Keratinocyte (primary cell): ENCODE results near the gene SELENOP. TPM values are rescaled to one million over a fixed set of nuclear protein-coding genes. Genes with fewer than 3 reads are reported as not detected.
"Not testable (repeated sequence)": the region's sequence is repeated elsewhere in the genome, so short reads cannot be mapped to it uniquely, and the experiment has no call there.

Experiments used
- DNase-seq: peaks from one replicate; pipeline ENCODE4 v3.0.0-alpha.2; 2011; ENCODE audit warnings: low read depth, missing footprints, low spot score
- FAIRE-seq: peaks from 2 replicates; lab custom pipeline; 2011; peaks lifted over from hg19 to GRCh38; lab: Jason Lieb, UNC
- H2AFZ ChIP-seq: 2 replicates; pipeline ENCODE4 v1.6.0; 2012; ENCODE audit warnings: low read length, control low read depth, inconsistent platforms; ENCODE audit not compliant: control insufficient read depth
- H3K27ac ChIP-seq: 2 replicates; pipeline ENCODE4 v1.5.1; 2011; ENCODE audit warnings: low read length; ENCODE audit not compliant: control insufficient read depth, insufficient read depth
- H3K27me3 ChIP-seq: 3 replicates; pipeline ENCODE4 v1.6.0; 2011; ENCODE audit warnings: low read length; ENCODE audit not compliant: control insufficient read depth, insufficient read depth; ENCODE audit errors: extremely low read depth
- H3K36me3 ChIP-seq, 2 experiments: 2 replicates in 1 of 2; 3 replicates in 1 of 2; pipeline ENCODE4 v1.5.1; 2011; ENCODE audit warnings: low read length in 2 of 2, mild to moderate bottlenecking in 1 of 2; ENCODE audit not compliant: control insufficient read depth in 2 of 2, insufficient read depth in 2 of 2; ENCODE audit errors: extremely low read depth in 1 of 2
- H3K4me1 ChIP-seq: 3 replicates; pipeline ENCODE4 v1.5.1; 2011; ENCODE audit warnings: low read length; ENCODE audit not compliant: control insufficient read depth, insufficient read depth; ENCODE audit errors: extremely low read depth
- H3K4me2 ChIP-seq: 3 replicates; pipeline ENCODE4 v1.6.0; 2011; ENCODE audit warnings: low read depth, low read length; ENCODE audit not compliant: control insufficient read depth, insufficient read depth; ENCODE audit errors: extremely low read depth
- H3K4me3 ChIP-seq, 3 experiments: fragments of 200-600 bp in 1 of 3; sonication (generic) in 1 of 3; 2 replicates in 2 of 3; 3 replicates in 1 of 3; pipeline ENCODE4 v1.5.1; 2011 to 2016; ENCODE audit warnings: low read length in 3 of 3, mild to moderate bottlenecking in 3 of 3, control low read depth in 2 of 3, inconsistent platforms in 1 of 3, low read depth in 1 of 3, mixed read lengths in 1 of 3, mixed run types in 1 of 3, moderate library complexity in 1 of 3; ENCODE audit not compliant: control insufficient read depth in 2 of 3, insufficient read depth in 2 of 3; ENCODE audit errors: extremely low read depth in 1 of 3
- H3K79me2 ChIP-seq: 2 replicates; pipeline ENCODE4 v1.6.0; 2012; ENCODE audit warnings: low read length; ENCODE audit not compliant: control insufficient read depth, insufficient read depth
- H3K9ac ChIP-seq: 3 replicates; pipeline ENCODE4 v1.6.0; 2011; ENCODE audit warnings: low read length; ENCODE audit not compliant: control insufficient read depth, insufficient read depth; ENCODE audit errors: extremely low read depth
- H3K9me1 ChIP-seq: 3 replicates; pipeline ENCODE4 v1.6.0; 2011; ENCODE audit warnings: low read length; ENCODE audit not compliant: control insufficient read depth, insufficient read depth; ENCODE audit errors: extremely low read depth
- H3K9me3 ChIP-seq: 2 replicates; pipeline ENCODE4 v1.5.1; 2012; ENCODE audit warnings: low read depth, low read length; ENCODE audit not compliant: control insufficient read depth
- H4K20me1 ChIP-seq: 3 replicates; pipeline ENCODE4 v1.6.0; 2011; ENCODE audit warnings: low read length; ENCODE audit not compliant: control insufficient read depth, insufficient read depth; ENCODE audit errors: extremely low read depth
- EZH2 ChIP-seq: IDR thresholded peaks from one replicate; pipeline ENCODE4 v1.6.1; 2012; ENCODE audit warnings: inconsistent platforms, mild to moderate bottlenecking, low read length, moderate library complexity
- dilution Hi-C: fragments of 300-500 bp; cut with MboI; formaldehyde crosslinking; loops from one replicate; pipeline ENCODE4 v1.7.0; 2020; ENCODE audit warnings: low sequenced_read_pairs; ENCODE audit not compliant: extremely low pct_ligation_motif_present
- polyA plus RNA-seq, 5 experiments: library from polyadenylated mRNA; depleted of rRNA in 3 of 5; stranded (reverse) in 3 of 5; stranded (forward) in 1 of 5; unstranded in 1 of 5; fragments of >200 nt; gene quantifications; 1 replicate in 1 of 5; 2 replicates in 3 of 5; 3 replicates in 1 of 5; pipeline versions ENCODE4 v1.2.1 to v1.2.3, GENCODE V29; 2011 to 2012; ENCODE audit warnings: missing spikeins in 2 of 5, low read depth in 1 of 5, low replicate concordance in 1 of 5
- TF ChIP-seq, protein P1 (sequence below), 3 experiments: IDR thresholded peaks in 1 of 3; conservative IDR thresholded peaks in 1 of 3; optimal IDR thresholded peaks in 1 of 3; 2 replicates in 2 of 3; 3 replicates in 1 of 3; pipeline versions ENCODE3 to v1.5.1; 2011; ENCODE audit warnings: low read length in 3 of 3, mild to moderate bottlenecking in 3 of 3, moderate library complexity in 2 of 3, control low read depth in 1 of 3, inconsistent platforms in 1 of 3; ENCODE audit not compliant: insufficient read depth in 2 of 3; ENCODE audit errors: extremely low read depth in 1 of 3

The SELENOP gene
- polyA plus RNA-seq, 1 donor (not counting 4 experiments of a cell fraction or from before 2014, with no cell fraction given): 10.4 TPM

DNA sequence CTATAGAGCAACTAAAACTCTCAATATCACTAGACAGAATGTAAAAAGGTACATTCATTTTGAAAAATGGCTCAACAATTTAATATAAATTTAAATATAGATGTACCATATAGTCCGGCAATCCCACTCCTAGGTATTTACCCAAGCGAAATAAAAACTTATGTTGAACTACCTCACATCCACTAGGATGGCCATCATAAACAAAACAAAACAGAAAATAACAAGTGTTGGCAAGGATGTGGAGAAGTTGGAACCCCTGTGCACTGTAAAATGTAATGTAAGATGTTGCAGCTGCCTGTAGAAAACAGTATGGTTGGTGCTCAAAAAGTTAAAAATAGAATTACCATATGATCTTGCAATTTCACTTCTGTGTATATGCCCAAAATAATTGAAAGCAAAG, 36.9 kb upstream of the SELENOP start:
- no peaks in the 10 kb centered on the region for H4K20me1 ChIP-seq
- no peaks in the 10 kb centered on the region for H3K9me3 ChIP-seq
- H3K27ac ChIP-seq: no peak overlapping the region
- DNase-seq: no peak
- no peaks in the 10 kb centered on the region for H3K79me2 ChIP-seq
- TF ChIP-seq EZH2: no peak
- H3K36me3 ChIP-seq: no peaks in the 10 kb centered on the region
- H3K4me2 ChIP-seq: no peak overlapping the region
- H2AFZ ChIP-seq: no peak overlapping the region
- dilution Hi-C loops: no loop called here
- H3K4me3 ChIP-seq: no peak overlapping the region
- H3K9me1 ChIP-seq: no peaks in the 10 kb centered on the region
- H3K9ac ChIP-seq: no peak overlapping the region
- H3K4me1 ChIP-seq: no peaks in the 10 kb centered on the region
- no peak for FAIRE-seq
- no peaks in the 10 kb centered on the region for H3K27me3 ChIP-seq

DNA sequence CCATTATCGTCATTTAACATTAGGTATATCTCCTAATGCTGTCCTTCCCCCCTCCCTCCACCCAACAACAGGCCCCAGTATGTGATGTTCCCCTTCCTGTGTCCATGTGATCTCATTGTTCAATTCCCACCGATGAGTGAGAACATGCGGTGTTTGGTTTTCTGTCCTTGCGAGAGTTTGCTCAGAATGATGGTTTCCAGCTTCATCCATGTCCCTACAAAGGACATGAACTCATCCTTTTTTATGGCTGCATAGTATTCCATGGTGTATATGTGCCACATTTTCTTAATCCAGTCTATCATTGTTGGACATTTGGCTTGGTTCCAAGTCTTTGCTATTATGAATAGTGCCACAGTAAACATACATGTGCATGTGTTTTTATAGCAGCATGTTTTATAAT, 32.7 kb upstream of the SELENOP start:
- H3K4me3 ChIP-seq, H3K27me3 ChIP-seq, H3K36me3 ChIP-seq, dilution Hi-C loops, H3K9me3 ChIP-seq, H3K9me1 ChIP-seq, H3K27ac ChIP-seq, FAIRE-seq, H3K4me1 ChIP-seq, DNase-seq, H3K4me2 ChIP-seq, H4K20me1 ChIP-seq, H2AFZ ChIP-seq, H3K9ac ChIP-seq, H3K79me2 ChIP-seq: not testable (repeated sequence)

DNA sequence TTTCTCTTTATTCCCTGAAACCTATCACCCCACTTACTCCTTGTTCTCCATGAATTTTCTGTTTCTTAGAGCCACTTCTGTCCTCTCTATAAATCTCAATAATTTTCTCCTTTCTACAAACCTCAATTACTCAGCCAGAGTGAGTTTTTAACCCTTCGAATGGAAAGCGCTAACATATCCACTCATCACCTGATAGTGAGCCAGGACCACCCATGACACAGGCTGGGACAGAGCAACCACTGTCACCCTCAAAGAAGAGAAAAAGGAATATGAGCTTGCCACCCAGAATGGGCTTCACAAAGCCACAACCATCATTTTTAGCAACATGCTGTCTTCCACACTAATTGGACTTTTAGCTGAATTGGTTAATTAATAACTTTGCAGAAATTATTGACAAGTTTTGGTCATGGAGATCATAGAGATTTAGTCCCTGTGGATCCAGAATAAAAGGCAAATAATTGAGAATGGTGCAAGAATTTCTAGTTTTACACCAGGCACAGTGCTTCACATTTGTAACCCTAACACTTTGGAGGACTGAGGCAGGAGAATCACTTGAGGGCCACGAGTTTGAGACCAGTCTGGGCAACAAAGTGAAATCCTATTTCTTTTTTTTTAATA, 32.1 kb upstream of the SELENOP start:
- no peak overlapping the region for H3K27ac ChIP-seq
- no peak overlapping the region for H2AFZ ChIP-seq
- H3K9me1 ChIP-seq: no peaks in the 10 kb centered on the region
- no peak overlapping the region for H3K9ac ChIP-seq
- FAIRE-seq (no peak), DNase-seq (no peak)
- TF ChIP-seq, protein P1, sequence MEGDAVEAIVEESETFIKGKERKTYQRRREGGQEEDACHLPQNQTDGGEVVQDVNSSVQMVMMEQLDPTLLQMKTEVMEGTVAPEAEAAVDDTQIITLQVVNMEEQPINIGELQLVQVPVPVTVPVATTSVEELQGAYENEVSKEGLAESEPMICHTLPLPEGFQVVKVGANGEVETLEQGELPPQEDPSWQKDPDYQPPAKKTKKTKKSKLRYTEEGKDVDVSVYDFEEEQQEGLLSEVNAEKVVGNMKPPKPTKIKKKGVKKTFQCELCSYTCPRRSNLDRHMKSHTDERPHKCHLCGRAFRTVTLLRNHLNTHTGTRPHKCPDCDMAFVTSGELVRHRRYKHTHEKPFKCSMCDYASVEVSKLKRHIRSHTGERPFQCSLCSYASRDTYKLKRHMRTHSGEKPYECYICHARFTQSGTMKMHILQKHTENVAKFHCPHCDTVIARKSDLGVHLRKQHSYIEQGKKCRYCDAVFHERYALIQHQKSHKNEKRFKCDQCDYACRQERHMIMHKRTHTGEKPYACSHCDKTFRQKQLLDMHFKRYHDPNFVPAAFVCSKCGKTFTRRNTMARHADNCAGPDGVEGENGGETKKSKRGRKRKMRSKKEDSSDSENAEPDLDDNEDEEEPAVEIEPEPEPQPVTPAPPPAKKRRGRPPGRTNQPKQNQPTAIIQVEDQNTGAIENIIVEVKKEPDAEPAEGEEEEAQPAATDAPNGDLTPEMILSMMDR (optimal IDR thresholded peaks at IDR 0.05 in 1 of 3, IDR thresholded peaks at IDR 0.05 in 1 of 3, conservative IDR thresholded peaks at IDR 0.05 in 1 of 3; ENCODE audit: extremely low read depth in 1 of 3, insufficient read depth in 2 of 3, low read length in 3 of 3): no peak
- no peak for TF ChIP-seq EZH2
- no peaks in the 10 kb centered on the region for H3K27me3 ChIP-seq
- H3K4me3 ChIP-seq: no peak overlapping the region
- no peaks in the 10 kb centered on the region for H3K79me2 ChIP-seq
- H3K4me1 ChIP-seq: no peaks in the 10 kb centered on the region
- dilution Hi-C loops: no loop called here
- no peaks in the 10 kb centered on the region for H3K36me3 ChIP-seq
- H3K4me2 ChIP-seq: no peak overlapping the region
- H3K9me3 ChIP-seq: no peaks in the 10 kb centered on the region
- H4K20me1 ChIP-seq: no peaks in the 10 kb centered on the region
